HG03469 (cell line): ENCODE data around the gene CDCP2.
"Not testable (repeated sequence)": the region's sequence is repeated elsewhere in the genome, so short reads cannot be mapped to it uniquely, and the experiment has no call there.

Experiments
- ATAC-seq: cut with Tn5 transposase; IDR thresholded peaks from one replicate; pipeline ENCODE4 v1.9.1; 2021; ENCODE audit warnings: mild to moderate bottlenecking, moderate library complexity, moderate number of reproducible peaks; ENCODE audit not compliant: unreplicated experiment

Gene CDCP2

GRCh38 chr1:54118704-54119103 lies 34.1 kb downstream of the CDCP2 start:
- ATAC-seq: no peak

GRCh38 chr1:54117815-54118563 lies 34.8 kb downstream of the CDCP2 start:
- no peak for ATAC-seq

GRCh38 chr1:54115520-54115919 lies 37.3 kb downstream of the CDCP2 start:
- ATAC-seq: no peak

- no peak for ATAC-seq
These were observed 37.8 kb downstream of the CDCP2 start for GRCh38 chr1:54114955-54115354.

- no peak for ATAC-seq
These were observed 38.8 kb downstream of the CDCP2 start for GRCh38 chr1:54114001-54114400.

GRCh38 chr1:54112705-54113368 lies 40.0 kb downstream of the CDCP2 start:
- no peak for ATAC-seq

GRCh38 chr1:54112027-54112426 lies 40.8 kb downstream of the CDCP2 start:
- ATAC-seq: no peak

- no peak for ATAC-seq
These were observed 41.2 kb downstream of the CDCP2 start for GRCh38 chr1:54111624-54112023.

GRCh38 chr1:54110996-54111395 lies 41.8 kb downstream of the CDCP2 start:
- ATAC-seq: no peak

GRCh38 chr1:54109129-54110090 lies 43.4 kb downstream of the CDCP2 start:
- ATAC-seq: no peak

- no peak for ATAC-seq
These were observed 44.6 kb downstream of the CDCP2 start for GRCh38 chr1:54108156-54108555.

GRCh38 chr1:54107131-54107530 lies 45.7 kb downstream of the CDCP2 start:
- ATAC-seq: no peak

GRCh38 chr1:54105736-54106269 lies 47.0 kb downstream of the CDCP2 start:
- ATAC-seq: no peak

GRCh38 chr1:54105080-54105479 lies 47.7 kb downstream of the CDCP2 start:
- no peak for ATAC-seq

GRCh38 chr1:54104613-54105012 lies 48.2 kb downstream of the CDCP2 start:
- not testable (repeated sequence) for ATAC-seq

GRCh38 chr1:54103414-54103813 lies 49.4 kb downstream of the CDCP2 start:
- ATAC-seq: no peak

GRCh38 chr1:54100500-54100899 lies 52.3 kb downstream of the CDCP2 start:
- no peak for ATAC-seq

- no peak for ATAC-seq
These were observed 53.7 kb downstream of the CDCP2 start for GRCh38 chr1:54099061-54099610.

GRCh38 chr1:54096877-54097240 lies 55.9 kb downstream of the CDCP2 start:
- no peak for ATAC-seq

- no peak for ATAC-seq
These were observed 56.4 kb downstream of the CDCP2 start for GRCh38 chr1:54096227-54096876.
